Jurkat, Clone E6-1 (cell line): ENCODE measurements around the gene THADA.
"Not testable (repeated sequence)": the region's sequence is repeated elsewhere in the genome, so short reads cannot be mapped to it uniquely, and the experiment has no call there.

ENCODE experiments used
- DNase-seq: peaks from one replicate; pipeline ENCODE4 v3.0.0-alpha.2; 2011; ENCODE audit warnings: low read depth, low spot score
- H3K4me3 ChIP-seq: 2 replicates; pipeline ENCODE4 v1.5.1; 2011; ENCODE audit warnings: mild to moderate bottlenecking, low read length, control low read depth, moderate library complexity

THADA gene

DNA sequence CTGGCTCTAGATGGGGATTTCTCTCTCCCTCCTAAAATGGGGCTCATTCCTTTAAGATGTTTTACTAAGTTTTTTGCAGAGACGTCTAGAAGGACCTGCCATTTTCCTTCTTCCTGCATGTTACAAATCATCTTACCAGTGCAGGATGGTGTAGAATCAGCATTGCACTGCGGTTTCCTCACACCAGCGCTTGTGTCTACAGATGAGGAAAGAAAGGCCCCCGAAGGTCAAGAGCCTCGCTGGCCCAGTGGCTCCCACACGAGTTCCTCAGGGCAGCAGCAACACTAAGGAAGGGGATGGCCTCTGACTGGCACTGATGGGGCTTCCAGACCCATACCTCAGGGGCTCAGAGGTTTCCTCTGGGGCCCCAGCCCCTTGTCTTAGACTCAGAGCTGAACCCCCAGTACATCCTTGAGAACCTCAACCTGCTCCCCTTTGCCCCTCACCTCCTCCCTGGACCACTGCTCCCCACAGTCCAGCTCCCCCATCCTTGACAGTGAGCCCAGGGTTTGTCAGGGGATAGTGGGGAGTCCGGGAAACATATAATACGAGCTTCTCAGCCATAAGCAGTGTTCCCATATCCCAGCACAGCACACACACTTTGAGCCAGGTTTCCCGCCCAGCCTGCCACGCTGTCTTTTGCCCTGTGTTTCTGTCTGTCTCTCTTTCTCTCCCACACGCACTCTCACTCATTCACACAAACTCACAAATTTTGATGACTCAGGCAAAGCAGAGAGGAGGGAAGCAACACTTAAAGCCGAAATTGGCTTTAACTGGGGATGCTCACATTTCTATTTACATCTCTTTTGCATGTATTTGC is 398.9 kb downstream of the THADA start:
- no peak for DNase-seq
- no peak overlapping the region for H3K4me3 ChIP-seq

DNA sequence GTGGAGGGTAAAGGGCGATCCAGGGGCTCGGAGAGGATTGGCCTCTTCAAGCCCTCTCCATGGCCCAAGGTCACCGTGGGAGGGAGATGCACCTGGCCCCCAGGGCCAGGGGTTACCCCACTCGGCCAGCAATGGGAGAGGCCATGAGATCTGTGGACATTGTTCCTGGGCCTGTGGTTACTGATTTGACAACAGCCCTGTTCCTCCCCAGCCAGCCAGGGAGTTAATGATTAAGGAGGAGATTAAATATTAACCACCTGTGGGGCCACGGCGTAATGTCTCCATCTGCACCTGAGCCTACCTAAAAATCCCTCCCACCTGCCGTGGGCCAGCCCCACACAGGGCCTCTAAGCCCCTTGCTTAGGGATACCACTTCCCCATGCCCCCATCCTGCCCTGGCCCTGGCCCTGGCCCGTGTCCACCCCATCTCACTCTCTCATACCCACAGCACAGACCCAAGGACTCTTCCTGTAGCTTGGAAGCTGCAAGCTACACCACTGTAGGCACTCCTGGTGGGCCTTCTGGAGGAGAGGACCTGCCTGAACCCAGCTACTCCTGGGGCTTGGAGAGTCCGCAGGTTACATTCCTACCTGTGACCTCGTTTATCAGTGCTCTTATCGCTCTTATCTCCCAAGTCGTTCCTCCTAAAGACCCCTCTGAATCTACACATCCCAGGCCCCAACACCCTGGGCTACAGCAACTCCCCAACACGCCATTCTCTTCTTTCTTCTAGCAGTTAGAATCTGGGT is 401.5 kb downstream of the THADA start:
- peak overlapping the region; percentile 47 for H3K4me3 ChIP-seq
- no peak for DNase-seq

DNA sequence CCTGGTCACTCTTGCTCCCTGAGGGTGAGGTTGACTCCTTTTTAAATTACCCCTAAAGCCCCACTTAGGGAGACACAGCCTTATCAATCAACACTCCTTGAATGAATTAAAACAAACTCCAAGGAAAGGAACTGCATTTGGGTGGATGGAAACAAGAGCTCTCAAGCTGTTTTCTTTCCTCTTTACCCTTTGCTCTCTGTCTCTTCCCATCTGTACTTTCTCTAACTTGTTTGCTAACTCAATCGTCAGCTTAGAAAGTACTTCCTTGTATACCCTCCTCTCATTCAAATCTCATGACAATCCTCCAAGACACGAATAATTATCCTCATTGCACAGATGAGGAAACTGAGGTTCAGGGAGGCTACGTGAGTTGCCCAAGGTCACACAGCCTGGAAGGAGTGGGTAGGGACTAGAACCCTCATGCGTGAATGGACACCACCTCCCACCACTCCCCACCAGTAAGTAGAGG is 402.2 kb downstream of the THADA start:
- no peak for DNase-seq
- no peak overlapping the region for H3K4me3 ChIP-seq

GRCh38 chr2:43192744-43193651 is 402.8 kb downstream of the THADA start:
- DNase-seq: no peak
- H3K4me3 ChIP-seq: no peak overlapping the region

- DNase-seq: no peak
Observed at GRCh38 chr2:43191947-43192516, 403.8 kb downstream of the THADA start.

DNA sequence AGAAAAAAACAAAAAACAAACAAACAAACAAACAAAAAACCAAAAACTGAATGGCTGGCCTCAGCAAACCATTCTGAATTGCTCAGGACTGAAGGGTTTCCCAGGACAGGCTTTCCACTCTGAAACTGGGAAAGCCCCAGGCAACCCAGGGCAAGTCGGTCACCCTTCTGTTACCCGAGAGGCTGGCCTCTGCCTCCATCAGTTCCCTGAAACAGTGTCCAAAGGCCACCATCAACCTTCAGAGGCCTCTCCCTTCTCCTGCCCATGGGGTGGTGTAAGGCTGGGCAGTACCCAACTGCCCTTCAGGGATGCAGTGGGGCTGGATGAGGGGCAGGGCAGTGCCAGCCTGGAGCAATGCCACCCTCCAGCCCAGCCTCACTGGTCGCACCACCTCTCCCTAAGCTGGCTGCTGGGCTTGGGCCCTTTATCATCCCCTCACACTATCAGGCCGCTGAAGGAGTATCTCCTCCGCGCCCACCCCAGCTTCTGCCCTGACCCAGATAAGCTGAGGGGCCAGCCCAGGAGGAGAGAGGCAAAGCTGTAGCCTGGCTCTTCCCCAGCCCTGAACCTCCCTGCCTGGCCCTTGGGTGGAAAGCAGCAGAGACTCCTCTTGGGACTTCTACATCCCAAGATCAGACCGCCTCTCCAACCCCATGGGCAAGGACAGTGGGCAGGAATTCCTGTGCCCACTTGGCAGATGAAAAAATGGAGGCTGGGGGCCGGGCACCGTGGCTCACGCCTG is 405.4 kb downstream of the THADA start:
- DNase-seq: no peak

More at GRCh38 chr2:43191947-43192516, 403.8 kb downstream of the THADA start:
- no peak overlapping the region for H3K4me3 ChIP-seq

GRCh38 chr2:43189861-43190260 is 406.0 kb downstream of the THADA start:
- DNase-seq, H3K4me3 ChIP-seq: not testable (repeated sequence)

More for the DNA sequence above, 405.4 kb downstream of the THADA start:
- H3K4me3 ChIP-seq: no peak overlapping the region

GRCh38 chr2:43188561-43189386 is 407.1 kb downstream of the THADA start:
- DNase-seq: no peak
- no peak overlapping the region for H3K4me3 ChIP-seq

DNA sequence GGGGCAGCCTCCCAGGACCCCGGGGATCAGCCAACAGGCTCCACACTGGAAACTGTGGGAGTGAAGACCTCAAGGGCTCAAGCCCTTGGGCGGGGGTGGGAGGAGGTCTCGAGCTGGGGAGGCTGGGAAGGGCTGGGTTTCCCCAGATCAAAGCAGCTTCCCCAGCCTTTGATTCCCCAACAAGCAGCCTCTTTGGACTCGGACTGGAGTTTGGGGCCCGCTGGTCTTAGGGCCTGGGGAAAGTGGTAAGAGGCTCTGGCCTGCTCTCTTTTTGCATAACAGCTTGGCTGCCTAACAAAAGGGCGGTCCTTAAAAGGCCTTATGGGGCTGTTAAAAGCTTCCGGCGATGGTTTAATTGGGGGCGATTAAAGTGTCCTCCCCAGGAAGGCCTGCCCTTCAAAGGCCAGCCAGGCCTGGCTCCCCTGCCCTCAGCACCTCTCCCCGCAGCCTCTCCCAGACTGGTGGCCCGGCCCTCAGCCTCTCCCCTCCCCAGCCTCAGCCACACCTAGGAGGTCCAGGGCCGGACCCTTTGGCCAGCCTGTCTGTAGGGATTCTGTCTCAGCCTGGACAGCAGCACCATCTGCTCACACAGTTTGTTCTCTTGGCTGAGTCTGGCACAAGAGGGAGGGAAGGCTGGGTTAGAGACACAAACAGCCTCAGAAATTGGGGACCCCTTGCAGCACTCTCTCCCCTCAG is 409.0 kb downstream of the THADA start:
- no peak overlapping the region for H3K4me3 ChIP-seq
- DNase-seq: no peak

GRCh38 chr2:43186321-43186678 is 409.5 kb downstream of the THADA start:
- H3K4me3 ChIP-seq: no peak overlapping the region
- no peak for DNase-seq

DNA sequence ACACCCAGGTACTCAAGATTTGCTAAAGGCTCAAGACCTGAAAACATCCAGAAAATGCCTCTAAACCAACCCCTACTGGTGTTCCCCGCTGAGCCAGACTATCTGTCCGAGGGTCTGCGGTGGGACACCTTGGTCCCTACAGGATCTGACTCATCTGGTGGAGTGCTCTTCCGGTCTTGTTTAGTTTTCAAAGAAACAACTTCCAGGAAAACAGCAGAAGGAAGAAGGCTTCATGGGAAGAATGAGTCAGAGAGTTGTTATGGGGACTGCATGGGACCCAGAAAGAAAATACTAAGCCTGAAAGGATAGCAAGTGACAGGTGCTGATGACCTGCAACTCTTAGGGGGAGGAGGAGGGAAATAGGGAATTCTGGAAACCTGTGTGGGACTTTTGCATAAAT is 410.7 kb downstream of the THADA start:
- H3K4me3 ChIP-seq: no peak overlapping the region
- DNase-seq: no peak

GRCh38 chr2:43184339-43184895 is 411.4 kb downstream of the THADA start:
- no peak for DNase-seq

DNA sequence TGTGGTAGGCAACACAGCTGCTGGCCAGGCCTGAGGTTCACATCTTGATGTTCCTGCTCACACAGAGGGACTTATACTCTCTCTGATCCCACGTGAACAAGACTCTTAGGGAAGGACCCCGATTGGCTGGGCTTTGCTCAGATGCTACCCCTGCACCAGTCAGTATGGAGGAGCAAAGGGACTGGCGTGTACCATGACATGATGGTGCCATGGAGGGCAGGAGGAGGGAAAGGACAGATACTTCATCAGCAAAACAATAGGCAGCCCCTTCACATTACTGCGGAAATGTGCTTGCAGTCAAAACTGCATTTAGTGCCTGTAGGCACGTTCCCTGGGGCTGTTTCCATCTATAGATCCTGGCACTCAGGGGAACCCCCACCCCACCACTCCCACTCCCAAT is 412.1 kb downstream of the THADA start:
- DNase-seq: no peak
- no peak overlapping the region for H3K4me3 ChIP-seq

More at GRCh38 chr2:43184339-43184895, 411.4 kb downstream of the THADA start:
- no peak overlapping the region for H3K4me3 ChIP-seq

- H3K4me3 ChIP-seq: no peak overlapping the region
- DNase-seq: no peak
Observed at GRCh38 chr2:43180897-43181296, 414.9 kb downstream of the THADA start.
